Stimulated activated naive B cell treated with anti-CD40 and anti-IgM and Interleukin-4, amounts not matched to agents 10 μg/mL and 1 μg/mL and 100 μg/mL, for 72 hours (primary cell): ENCODE data around the gene TSHZ2.

Experiments
- ATAC-seq, 2 donors: fragments of 150-1000 bp; cut with Tn5 transposase; replicated peaks; 2 replicates each; pipeline ENCODE4 v1.10.0; 2021; ENCODE audit warnings: moderate library complexity in 1 of 2
- DNase-seq: peaks from one replicate; pipeline ENCODE4 v3.0.0; 2021
- H3K27ac Mint-ChIP-seq: one replicate; pipeline ENCODE4 v1.8.0; 2022; ENCODE audit warnings: mild to moderate bottlenecking, mixed read lengths
- H3K27me3 Mint-ChIP-seq, 2 donors: one replicate each; pipeline ENCODE4 v1.8.0; 2022; ENCODE audit warnings: mixed read lengths in 2 of 2
- H3K36me3 Mint-ChIP-seq, 2 donors: one replicate each; pipeline ENCODE4 v1.8.0; 2022; ENCODE audit warnings: mixed read lengths in 2 of 2, mild to moderate bottlenecking in 1 of 2
- H3K4me1 Mint-ChIP-seq, 2 donors: one replicate each; pipeline ENCODE4 v1.8.0; 2022; ENCODE audit warnings: mixed read lengths in 2 of 2, mild to moderate bottlenecking in 1 of 2
- H3K4me3 Mint-ChIP-seq, 2 donors: one replicate each; pipeline ENCODE4 v1.8.0; 2022; ENCODE audit warnings: mild to moderate bottlenecking in 2 of 2, mixed read lengths in 2 of 2, moderate library complexity in 1 of 2
- H3K9me3 Mint-ChIP-seq, 2 donors: one replicate each; pipeline ENCODE4 v1.8.0; 2022; ENCODE audit warnings: mixed read lengths in 2 of 2, mild to moderate bottlenecking in 1 of 2

Gene TSHZ2

GRCh38 chr20:53281557-53282117, 309.5 kb downstream of the TSHZ2 start:
- no peaks in the 10 kb centered on the region for H3K9me3 Mint-ChIP-seq
- no peak for DNase-seq
- H3K36me3 Mint-ChIP-seq, result no peaks in the 10 kb centered on the region
- H3K27ac Mint-ChIP-seq, result no peak overlapping the region
- H3K4me3 Mint-ChIP-seq, result no peak overlapping the region
- H3K4me1 Mint-ChIP-seq, result no peaks in the 10 kb centered on the region
- H3K27me3 Mint-ChIP-seq, result peaks cover 11 to 12% of the 10 kb centered on the region in 2 donors
- ATAC-seq, result no peak

GRCh38 chr20:53282217-53282955, 310.2 kb downstream of the TSHZ2 start:
- no peaks in the 10 kb centered on the region for H3K36me3 Mint-ChIP-seq
- no peak for DNase-seq
- H3K27me3 Mint-ChIP-seq, result peaks cover 11 to 12% of the 10 kb centered on the region in 2 donors

GRCh38 chr20:53283011-53283410, 310.9 kb downstream of the TSHZ2 start:
- DNase-seq (no peak), ATAC-seq (no peak)
- no peak overlapping the region for H3K4me3 Mint-ChIP-seq
- H3K27me3 Mint-ChIP-seq, result peaks cover 11 to 12% of the 10 kb centered on the region in 2 donors
- H3K4me1 Mint-ChIP-seq, result no peaks in the 10 kb centered on the region
- no peaks in the 10 kb centered on the region for H3K36me3 Mint-ChIP-seq
- H3K9me3 Mint-ChIP-seq, result no peaks in the 10 kb centered on the region
- H3K27ac Mint-ChIP-seq, result no peak overlapping the region

More at GRCh38 chr20:53282217-53282955, 310.2 kb downstream of the TSHZ2 start:
- Mint-ChIP-seq H3K9me3 (no peaks in the 10 kb centered on the region), H3K4me3 (no peak overlapping the region), H3K4me1 (no peaks in the 10 kb centered on the region), H3K27ac (no peak overlapping the region)
- ATAC-seq, result no peak

GRCh38 chr20:53283597-53283996, 311.4 kb downstream of the TSHZ2 start:
- Mint-ChIP-seq H3K27me3 (peaks cover 11 to 15% of the 10 kb centered on the region in 2 donors), H3K4me1 (no peaks in the 10 kb centered on the region), H3K27ac (no peak overlapping the region), H3K4me3 (no peak overlapping the region), H3K36me3 (no peaks in the 10 kb centered on the region), H3K9me3 (no peaks in the 10 kb centered on the region)
- no peak for ATAC-seq
- no peak for DNase-seq

- no peak for DNase-seq
- no peak for ATAC-seq
- Mint-ChIP-seq H3K27ac (no peak overlapping the region), H3K27me3 (peaks cover 11 to 16% of the 10 kb centered on the region in 2 donors), H3K36me3 (no peaks in the 10 kb centered on the region), H3K4me1 (no peaks in the 10 kb centered on the region), H3K4me3 (no peak overlapping the region), H3K9me3 (no peaks in the 10 kb centered on the region)
These were observed 312.1 kb downstream of the TSHZ2 start for GRCh38 chr20:53284256-53284655.

- DNase-seq, result no peak
- H3K9me3 Mint-ChIP-seq, result no peaks in the 10 kb centered on the region
- no peak overlapping the region for H3K4me3 Mint-ChIP-seq
- no peak for ATAC-seq
- no peak overlapping the region for H3K27ac Mint-ChIP-seq
- H3K27me3 Mint-ChIP-seq, result peaks cover 15 to 16% of the 10 kb centered on the region in 2 donors
- no peaks in the 10 kb centered on the region for H3K4me1 Mint-ChIP-seq
- no peaks in the 10 kb centered on the region for H3K36me3 Mint-ChIP-seq
These were observed 312.5 kb downstream of the TSHZ2 start for GRCh38 chr20:53284696-53285095.

- Mint-ChIP-seq H3K36me3 (no peaks in the 10 kb centered on the region), H3K27ac (no peak overlapping the region), H3K4me1 (no peaks in the 10 kb centered on the region), H3K27me3 (peaks cover 19 to 21% of the 10 kb centered on the region in 2 donors), H3K4me3 (no peak overlapping the region), H3K9me3 (no peaks in the 10 kb centered on the region)
- DNase-seq (no peak), ATAC-seq (no peak)
These were observed 315.3 kb downstream of the TSHZ2 start for GRCh38 chr20:53287357-53288042.

GRCh38 chr20:53291548-53291947, 319.4 kb downstream of the TSHZ2 start:
- DNase-seq (no peak), ATAC-seq (no peak)
- H3K27ac Mint-ChIP-seq, result no peak overlapping the region
- no peaks in the 10 kb centered on the region for H3K36me3 Mint-ChIP-seq
- H3K27me3 Mint-ChIP-seq, result peaks cover 16 to 26% of the 10 kb centered on the region in 2 donors
- H3K9me3 Mint-ChIP-seq, result no peaks in the 10 kb centered on the region
- no peaks in the 10 kb centered on the region for H3K4me1 Mint-ChIP-seq
- H3K4me3 Mint-ChIP-seq, result no peak overlapping the region

- no peaks in the 10 kb centered on the region for H3K36me3 Mint-ChIP-seq
- H3K4me1 Mint-ChIP-seq, result no peaks in the 10 kb centered on the region
- no peak for DNase-seq
- peaks cover 16 to 28% of the 10 kb centered on the region in 2 donors for H3K27me3 Mint-ChIP-seq
- no peak for ATAC-seq
- H3K27ac Mint-ChIP-seq, result no peak overlapping the region
- H3K4me3 Mint-ChIP-seq, result no peak overlapping the region
- no peaks in the 10 kb centered on the region for H3K9me3 Mint-ChIP-seq
These were observed 320.2 kb downstream of the TSHZ2 start for GRCh38 chr20:53292347-53292746.

- DNase-seq (no peak), ATAC-seq (no peak)
- Mint-ChIP-seq H3K4me3 (no peak overlapping the region), H3K9me3 (no peaks in the 10 kb centered on the region), H3K27me3 (peaks cover 25 to 42% of the 10 kb centered on the region in 2 donors), H3K4me1 (no peaks in the 10 kb centered on the region), H3K36me3 (no peaks in the 10 kb centered on the region), H3K27ac (no peak overlapping the region)
These were observed 322.6 kb downstream of the TSHZ2 start for GRCh38 chr20:53294804-53295203.

GRCh38 chr20:53296025-53296424, 323.9 kb downstream of the TSHZ2 start:
- ATAC-seq (no peak), DNase-seq (no peak)
- no peaks in the 10 kb centered on the region for H3K36me3 Mint-ChIP-seq
- H3K4me1 Mint-ChIP-seq, result no peaks in the 10 kb centered on the region
- H3K27me3 Mint-ChIP-seq, result peaks cover 30 to 53% of the 10 kb centered on the region in 2 donors
- no peak overlapping the region for H3K4me3 Mint-ChIP-seq
- H3K27ac Mint-ChIP-seq, result no peak overlapping the region
- no peaks in the 10 kb centered on the region for H3K9me3 Mint-ChIP-seq

GRCh38 chr20:53296451-53297153, 324.4 kb downstream of the TSHZ2 start:
- Mint-ChIP-seq H3K4me3 (no peak overlapping the region), H3K4me1 (no peaks in the 10 kb centered on the region), H3K27ac (no peak overlapping the region), H3K9me3 (no peaks in the 10 kb centered on the region), H3K36me3 (no peaks in the 10 kb centered on the region), H3K27me3 (peaks cover 27 to 54% of the 10 kb centered on the region in 2 donors)
- DNase-seq (no peak), ATAC-seq (no peak)

- Mint-ChIP-seq H3K27ac (no peak overlapping the region), H3K36me3 (no peaks in the 10 kb centered on the region), H3K9me3 (no peaks in the 10 kb centered on the region), H3K4me3 (no peak overlapping the region), H3K27me3 (peaks cover 25 to 54% of the 10 kb centered on the region in 2 donors), H3K4me1 (no peaks in the 10 kb centered on the region)
- no peak for ATAC-seq
- no peak for DNase-seq
These were observed 325.0 kb downstream of the TSHZ2 start for GRCh38 chr20:53297154-53297529.

- peaks cover 27 to 48% of the 10 kb centered on the region in 2 donors for H3K27me3 Mint-ChIP-seq
- H3K9me3 Mint-ChIP-seq, result no peaks in the 10 kb centered on the region
- no peak overlapping the region for H3K27ac Mint-ChIP-seq
- no peaks in the 10 kb centered on the region for H3K36me3 Mint-ChIP-seq
- ATAC-seq, result no peak
- no peaks in the 10 kb centered on the region for H3K4me1 Mint-ChIP-seq
- no peak overlapping the region for H3K4me3 Mint-ChIP-seq
- no peak for DNase-seq
These were observed 326.1 kb downstream of the TSHZ2 start for GRCh38 chr20:53298260-53298659.
